ENCODE measurements around the gene SHISA9.
"Not testable (repeated sequence)": the region's sequence is repeated elsewhere in the genome, so short reads cannot be mapped to it uniquely, and the experiment has no call there.

The SHISA9 gene

DNA sequence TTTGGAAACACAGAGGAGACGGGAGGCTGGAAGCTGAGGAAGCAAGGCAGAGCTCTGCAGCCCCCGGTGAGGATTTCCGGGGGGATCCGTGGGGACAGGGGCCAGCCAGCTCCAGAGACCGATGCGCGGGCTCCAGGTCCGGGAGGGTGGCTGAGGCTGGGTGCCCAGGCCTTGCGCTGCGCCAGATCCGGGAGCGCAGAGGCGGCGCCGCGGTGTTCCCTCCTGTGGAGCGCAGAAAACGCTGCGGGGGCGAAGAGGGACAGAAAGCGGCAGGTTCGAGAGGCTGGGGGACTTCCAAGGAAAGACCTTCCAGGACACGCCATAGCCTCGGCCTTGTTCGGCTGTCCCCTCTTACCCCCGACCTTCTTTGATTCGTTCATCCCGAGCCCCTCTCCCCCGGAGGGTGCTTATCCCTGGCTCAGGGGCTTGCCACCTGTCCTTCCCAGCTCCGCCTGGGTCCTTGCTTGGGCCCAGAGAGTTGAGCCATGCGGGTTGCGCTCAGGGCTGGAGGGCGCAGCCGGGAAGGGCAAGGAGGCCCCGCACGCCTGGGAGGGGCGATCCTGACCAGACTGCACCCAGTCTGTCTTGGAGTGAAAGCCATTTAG lies 697 bp upstream of the SHISA9 start:
- DNase-seq = no peak

GRCh38 chr16:12901204-12901596 lies 198 bp upstream of the SHISA9 start:
- peak; percentile 38 for DNase-seq

GRCh38 chr16:12902511-12903372 lies 1.3 kb downstream of the SHISA9 start:
- DNase-seq = no peak

GRCh38 chr16:12903407-12904328 lies 2.3 kb downstream of the SHISA9 start:
- no peak for DNase-seq

DNA sequence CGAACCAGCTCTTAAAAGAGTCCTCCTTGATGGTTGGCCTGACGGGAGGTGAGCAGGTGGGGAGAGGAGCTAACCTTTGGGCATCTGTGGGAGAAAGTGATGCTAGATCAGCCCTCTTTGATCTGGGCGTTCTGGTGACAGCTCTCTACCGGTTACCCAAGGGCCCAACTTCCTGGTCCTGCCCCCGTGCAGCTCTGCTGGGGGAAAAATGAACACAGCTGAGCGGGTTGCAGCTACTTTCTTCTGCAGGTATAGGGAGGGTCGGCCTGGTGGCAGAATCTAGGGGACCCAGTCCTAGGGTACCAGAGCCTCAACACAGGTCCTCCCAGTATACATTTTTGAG lies 2.9 kb downstream of the SHISA9 start:
- DNase-seq = no peak

GRCh38 chr16:12906271-12906670 lies 4.9 kb downstream of the SHISA9 start:
- DNase-seq = no peak

GRCh38 chr16:12906765-12907516 lies 5.5 kb downstream of the SHISA9 start:
- DNase-seq = no peak

DNA sequence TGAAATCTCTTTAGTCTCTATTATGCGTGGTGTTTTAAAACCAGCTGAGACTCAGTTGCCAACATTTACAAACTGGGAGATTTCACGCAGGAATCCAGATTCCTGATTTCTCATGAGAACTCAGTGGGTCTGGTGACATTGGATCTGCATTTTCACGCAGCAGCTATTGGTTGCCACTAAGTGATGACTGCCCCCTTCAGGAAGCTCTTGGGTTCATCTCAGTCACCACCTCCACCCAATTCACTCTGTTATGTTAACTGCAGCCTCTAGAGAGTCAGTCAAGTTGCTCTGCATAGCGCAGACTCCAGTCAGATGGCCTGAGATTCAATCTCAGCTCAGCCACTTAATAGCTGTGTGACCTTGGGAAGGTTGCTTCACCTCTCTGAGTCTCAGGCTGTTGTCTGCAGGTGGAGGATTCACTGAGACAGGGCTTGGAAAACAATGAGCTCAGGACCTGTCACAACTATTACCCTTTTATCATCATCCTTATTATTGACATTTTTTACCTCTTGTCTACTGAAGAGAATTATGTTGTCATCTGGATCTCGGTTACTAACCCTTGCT lies 6.4 kb downstream of the SHISA9 start:
- DNase-seq = no peak

DNA sequence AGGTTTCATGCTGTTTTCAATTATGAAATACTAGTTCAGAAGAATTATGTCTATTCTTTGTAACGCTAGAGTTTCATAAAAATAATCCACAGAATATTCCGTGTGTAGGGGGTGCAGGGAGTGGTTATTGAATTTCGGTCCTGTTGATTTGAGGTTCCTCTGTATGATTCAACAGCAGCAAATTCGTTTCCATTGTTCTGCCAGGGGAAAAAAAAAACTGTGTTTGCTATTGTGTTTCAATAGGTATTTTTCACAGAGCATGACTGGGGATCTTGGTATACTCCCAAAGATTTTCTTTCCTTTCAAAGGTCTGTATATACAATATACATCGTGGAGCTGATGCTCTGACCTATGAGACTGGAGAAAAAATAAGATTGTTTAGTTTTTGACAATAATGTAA lies 15.8 kb downstream of the SHISA9 start:
- DNase-seq = no peak

- peak; percentile 84 for DNase-seq
Measured at GRCh38 chr16:12917653-12918052, 16.3 kb downstream of the SHISA9 start.

DNA sequence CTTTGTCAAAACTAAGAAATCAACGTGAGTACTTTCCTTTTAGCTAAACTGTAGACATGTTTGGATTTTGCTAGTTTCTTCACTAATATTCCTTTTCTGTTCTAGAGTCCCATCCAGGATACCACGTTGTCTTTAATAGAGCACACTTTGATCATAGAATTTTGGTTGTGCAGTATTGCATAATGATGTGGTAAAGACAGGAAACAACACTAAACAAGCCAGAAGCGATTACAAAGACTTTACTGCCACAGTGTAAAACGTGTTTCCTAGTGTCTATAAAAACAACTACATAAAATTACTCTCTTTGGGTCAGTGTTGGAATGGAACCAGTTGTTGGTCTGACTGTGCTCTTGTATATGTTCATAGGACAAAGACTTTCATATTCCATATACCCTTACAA lies 19.3 kb downstream of the SHISA9 start:
- no peak for DNase-seq

DNA sequence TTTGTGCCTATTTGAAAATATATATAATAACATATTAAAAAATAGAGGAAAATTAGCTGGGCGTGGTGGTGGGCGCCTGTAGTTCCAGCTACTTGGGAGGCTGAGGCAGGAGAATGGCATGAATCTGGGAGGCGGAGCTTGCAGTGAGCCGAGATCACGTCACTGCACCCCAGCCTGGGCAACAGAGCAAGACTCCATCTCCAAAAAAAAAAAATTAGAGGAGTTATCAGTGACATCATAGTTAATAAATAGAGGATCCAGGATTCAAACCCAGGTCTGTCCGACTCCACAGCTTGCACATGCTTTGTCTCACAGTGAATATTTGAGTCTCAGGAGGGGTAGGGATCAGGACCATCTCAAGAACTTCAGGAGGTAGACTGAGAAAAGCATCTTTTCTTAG lies 22.2 kb downstream of the SHISA9 start:
- not testable (repeated sequence) for DNase-seq

GRCh38 chr16:12925026-12925800 lies 23.8 kb downstream of the SHISA9 start:
- DNase-seq = no peak

DNA sequence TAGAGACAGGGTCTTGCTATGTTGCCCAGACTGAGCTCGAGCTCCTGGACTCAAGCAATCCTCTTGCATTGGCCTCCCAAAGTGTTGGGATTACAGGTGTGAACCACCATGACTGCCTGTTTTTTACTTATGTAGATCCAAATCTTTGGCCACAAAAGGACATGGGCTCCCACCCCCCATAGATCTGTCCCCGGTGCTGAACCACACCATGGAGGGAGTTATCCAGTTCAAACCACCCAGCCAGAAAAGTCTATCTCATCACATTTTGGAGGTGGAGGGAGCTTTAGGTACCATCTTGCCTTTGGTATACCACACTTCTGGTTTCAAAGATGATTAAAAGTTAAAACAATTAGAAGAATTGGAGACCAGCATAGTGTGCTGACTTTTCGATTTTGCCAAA lies 26.2 kb downstream of the SHISA9 start:
- no peak for DNase-seq

DNA sequence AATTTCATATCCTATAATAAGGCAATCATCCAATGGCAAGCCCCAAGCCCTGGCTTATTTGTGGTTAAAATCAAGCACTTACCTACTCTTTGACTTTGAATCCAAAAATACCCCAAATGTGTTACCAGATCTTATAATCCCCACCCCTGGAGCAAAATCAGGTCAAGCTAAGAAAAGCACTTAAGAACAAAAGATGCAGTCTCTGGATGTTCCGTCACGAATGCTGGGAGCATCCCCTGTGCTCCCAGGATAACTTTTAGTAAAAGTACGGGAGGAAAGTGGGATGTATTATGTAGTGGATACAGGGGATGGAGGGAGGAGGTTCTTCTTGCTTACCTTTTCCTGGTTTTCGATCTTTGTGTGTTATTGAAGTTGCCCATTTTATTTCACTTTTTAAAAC lies 29.5 kb downstream of the SHISA9 start:
- DNase-seq = no peak

GRCh38 chr16:12936391-12936790 lies 35.0 kb downstream of the SHISA9 start:
- DNase-seq = no peak

DNA sequence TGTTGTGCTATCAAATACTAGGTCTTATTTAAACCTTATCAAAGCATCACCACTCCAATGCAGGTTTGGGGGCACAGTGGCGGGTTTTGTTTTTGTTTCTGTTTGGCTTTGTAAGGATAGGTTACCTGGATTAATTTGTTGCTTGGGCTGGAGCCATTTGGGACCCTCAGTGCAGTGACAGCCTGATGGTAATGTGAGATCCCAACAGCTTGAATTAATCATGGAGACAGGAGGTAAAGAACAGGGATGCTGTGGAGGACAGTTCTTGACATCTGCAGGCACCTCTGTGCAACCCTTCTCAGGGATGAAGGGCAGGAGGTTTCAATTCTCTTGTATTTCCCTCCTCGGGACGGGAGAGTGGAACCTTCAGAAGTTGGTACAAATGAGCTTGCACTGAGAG lies 40.5 kb downstream of the SHISA9 start:
- DNase-seq = no peak

- DNase-seq = no peak
Measured at GRCh38 chr16:12942861-12943260, 41.5 kb downstream of the SHISA9 start.

DNA sequence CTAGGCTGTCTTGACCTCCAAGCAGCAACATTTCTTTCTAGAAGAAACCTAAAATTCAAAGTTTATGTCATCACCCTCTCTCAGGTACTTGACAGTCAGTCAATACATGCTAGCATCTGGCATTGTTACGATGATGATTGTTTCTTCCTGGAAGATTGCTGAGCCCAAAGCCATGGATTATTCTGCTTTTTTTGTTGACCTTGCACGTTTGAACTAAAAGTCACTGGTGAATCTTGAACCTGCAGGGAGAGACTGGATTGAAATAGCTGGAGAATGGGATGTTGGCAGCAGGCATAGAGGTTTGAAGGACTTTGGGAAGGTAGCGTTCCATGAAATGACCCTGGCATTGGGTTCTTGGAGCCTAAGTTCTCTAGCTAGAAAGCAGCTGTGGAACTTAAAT lies 42.9 kb downstream of the SHISA9 start:
- DNase-seq = no peak

DNA sequence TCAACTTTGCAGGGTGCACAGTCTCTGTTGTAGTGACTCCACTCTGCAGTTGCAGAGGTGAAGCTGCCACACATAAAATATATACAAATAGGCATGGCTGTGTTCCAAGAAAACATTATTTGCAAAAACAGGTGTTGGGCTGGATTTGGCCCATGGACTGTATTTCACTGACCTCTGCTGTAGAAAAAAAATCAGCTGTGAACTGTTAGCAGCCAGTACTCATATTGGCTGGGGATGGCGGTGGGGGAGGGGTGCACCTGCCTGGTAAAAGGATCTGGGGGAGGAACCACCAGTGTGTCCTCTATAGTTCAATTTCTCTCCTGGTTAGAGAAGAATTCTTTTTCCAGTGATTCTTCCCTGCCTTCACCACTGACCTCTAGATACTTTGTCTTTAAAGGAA lies 50.0 kb downstream of the SHISA9 start:
- DNase-seq = no peak

GRCh38 chr16:12951976-12952375 lies 50.6 kb downstream of the SHISA9 start:
- DNase-seq = no peak

- no peak for DNase-seq
Measured at GRCh38 chr16:12958366-12958765, 57.0 kb downstream of the SHISA9 start.

Data from kidney glomerular epithelial cell (primary cell).